NCI-H1092 treated with DMSO at 0.1 percent for 48 hours (cell line): ENCODE results near the gene NEXN.
"Not testable (repeated sequence)": the region's sequence is repeated elsewhere in the genome, so short reads cannot be mapped to it uniquely, and the experiment has no call there.

Experiments used
- DNase-seq: peaks from one replicate; lab custom pipeline; 2025; lab: John Stamatoyannopoulos, UW

The NEXN gene

GRCh38 chr1:77966291-77966690 lies 77.9 kb downstream of the NEXN start:
- no peak for DNase-seq

- DNase-seq, result no peak
These were observed 81.8 kb downstream of the NEXN start for GRCh38 chr1:77970192-77970591.

- no peak for DNase-seq
These were observed 83.7 kb downstream of the NEXN start for GRCh38 chr1:77972080-77972479.

DNA sequence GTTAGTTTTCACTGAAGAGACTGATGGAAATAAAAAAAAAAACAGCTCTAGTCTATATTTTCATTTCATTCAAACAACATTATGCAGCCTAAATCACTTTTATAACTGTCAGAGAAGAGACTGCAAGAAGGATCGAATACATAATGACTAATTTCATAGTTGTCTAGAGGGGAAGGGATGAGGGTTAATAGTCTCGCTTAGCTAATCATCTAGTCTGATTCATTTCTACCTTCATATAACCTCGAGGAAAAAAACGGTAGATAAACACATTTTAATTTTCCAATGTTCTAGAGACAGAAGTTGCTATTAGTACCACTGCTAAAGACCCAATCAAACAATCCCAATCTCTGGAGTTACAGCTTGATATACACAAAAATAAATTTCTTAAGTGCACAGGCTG lies 87.0 kb downstream of the NEXN start:
- DNase-seq, result no peak

DNA sequence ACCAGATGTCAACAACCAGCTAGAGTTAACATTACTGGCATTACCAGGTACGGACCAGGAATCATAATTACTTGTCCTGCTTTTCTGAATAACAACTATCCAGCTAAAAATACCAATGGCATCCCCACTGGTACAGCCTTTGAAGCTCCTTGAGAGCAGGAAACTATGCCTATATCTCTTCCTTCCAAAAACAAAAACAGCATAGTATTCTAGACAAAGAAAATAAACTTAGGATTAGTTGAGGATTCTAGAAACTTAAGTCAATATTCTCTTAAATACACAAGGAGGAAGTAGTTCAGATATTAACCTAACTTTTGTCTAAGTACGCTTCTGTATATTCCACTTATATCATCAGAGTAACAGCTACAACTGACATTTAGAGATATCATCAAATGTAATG lies 87.5 kb downstream of the NEXN start:
- DNase-seq, result no peak

DNA sequence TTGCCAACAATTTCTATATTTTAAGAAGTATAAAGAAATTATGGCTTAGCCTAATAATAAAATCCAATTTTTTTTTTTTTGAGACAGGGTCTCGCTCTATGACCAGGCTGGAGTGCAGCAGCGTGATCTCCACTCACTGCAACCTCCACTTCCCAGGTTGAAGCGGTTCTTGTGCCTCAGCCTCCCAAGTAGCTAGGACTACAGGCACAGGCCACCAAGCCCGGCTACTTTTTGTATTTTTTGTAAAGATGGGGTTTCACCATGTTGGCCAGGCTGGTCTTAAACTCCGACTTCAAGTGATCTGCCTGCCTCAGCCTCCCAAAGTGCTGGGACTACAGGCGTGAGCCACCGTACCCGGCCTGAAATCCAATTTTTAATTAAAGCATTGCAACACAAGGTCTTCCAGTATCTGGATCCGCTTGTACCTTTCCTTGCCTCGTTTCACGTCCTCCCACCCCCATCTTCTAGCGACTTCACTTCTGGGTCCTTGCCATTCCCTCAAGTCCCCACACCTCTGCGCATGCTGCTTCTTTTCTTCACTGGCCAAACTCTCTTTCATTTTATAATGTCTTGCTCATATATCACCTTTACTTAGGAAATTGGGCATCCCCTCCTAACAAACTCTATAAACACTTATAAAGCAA lies 88.1 kb downstream of the NEXN start:
- DNase-seq, result no peak

- DNase-seq, result no peak
These were observed 89.5 kb downstream of the NEXN start for GRCh38 chr1:77977989-77978292.

DNA sequence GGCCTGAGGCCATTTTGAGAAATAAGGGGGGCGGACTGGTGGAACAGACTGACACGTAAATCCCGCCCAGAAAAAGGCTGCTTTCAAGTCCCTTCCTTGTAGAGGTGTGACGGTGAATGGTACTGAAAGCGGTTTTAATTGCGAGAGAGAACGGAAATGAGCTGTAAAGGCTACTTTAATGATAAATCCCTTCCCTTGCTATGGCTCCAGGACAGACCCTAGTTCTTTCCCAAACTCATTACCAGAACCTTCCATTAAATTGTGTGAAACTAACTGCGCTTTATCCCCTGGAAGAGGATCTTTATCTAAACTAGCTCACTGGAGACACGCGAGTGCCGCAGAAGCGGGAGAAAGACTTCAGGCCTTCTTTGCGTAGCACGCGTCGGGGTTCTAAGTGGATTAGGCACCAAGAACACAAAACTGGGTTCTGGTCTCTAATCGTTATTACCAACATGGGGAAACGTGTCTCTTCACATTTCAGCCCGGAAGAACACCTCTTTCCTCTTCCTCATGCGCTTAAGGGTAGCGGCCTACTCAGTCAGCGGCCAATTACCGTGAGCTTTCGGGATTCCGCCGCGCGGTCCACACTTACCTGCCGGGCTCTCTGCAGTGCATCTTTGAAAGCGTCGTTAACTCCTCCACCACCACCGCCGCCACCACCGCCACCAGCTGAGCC lies 90.0 kb downstream of the NEXN start:
- peak; percentile 76 for DNase-seq

GRCh38 chr1:77978969-77979876 lies 90.8 kb downstream of the NEXN start, which contains the start of gene FUBP1:
Gene FUBP1 (minus strand): TSS chr1:77979072. CDS start chr1:77979004, 68 bp downstream.
- DNase-seq, result peak; percentile 99

DNA sequence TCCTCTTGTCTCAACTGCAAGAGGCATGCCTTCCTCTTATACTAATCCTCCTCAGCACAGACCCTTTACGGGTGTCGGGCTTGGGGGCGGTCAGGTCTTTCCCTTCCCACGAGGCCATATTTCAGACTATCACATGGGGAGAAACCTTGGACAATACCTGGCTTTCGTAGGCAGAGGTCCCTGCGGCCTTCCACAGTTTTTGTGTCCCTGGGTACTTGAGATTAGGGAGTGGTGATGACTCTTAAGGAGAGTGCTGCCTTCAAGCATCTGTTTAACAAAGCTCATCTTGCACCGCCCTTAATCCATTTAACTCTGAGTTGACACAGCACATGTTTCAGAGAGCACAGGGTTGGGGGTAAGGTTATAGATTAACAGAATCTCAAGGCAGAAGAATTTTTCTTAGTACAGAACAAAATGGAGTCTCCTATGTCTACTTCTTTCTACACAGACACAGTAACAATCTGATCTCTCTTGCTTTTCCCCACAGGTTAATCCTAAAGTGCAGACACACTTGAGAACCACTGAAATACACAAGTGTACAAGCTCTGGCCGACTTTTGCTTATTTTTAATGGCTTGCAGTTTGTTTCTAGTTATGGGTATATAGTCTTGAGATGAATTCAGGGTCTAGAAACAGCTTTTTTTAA lies 95.0 kb downstream of the NEXN start:
- not testable (repeated sequence) for DNase-seq

GRCh38 chr1:77983997-77984355 lies 95.6 kb downstream of the NEXN start:
- no peak for DNase-seq

DNA sequence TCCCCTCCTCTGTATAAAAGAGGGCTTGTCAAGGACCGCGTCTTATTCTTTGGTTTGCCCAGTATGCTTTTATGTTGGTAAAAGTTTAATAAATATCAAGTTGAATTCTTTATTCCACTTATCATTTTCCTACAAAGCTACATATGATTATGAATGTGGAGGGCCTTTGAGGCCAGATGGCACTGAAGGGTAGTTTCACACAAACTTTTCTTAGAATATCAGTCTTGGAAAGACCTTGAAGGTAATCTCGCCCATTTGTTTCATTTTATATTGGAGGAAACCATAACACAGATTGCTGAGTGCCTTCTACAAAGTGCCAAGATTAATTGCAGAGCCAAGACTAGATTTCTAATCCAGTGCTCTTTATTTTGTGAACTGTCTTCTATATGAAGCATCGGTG lies 96.2 kb downstream of the NEXN start:
- no peak for DNase-seq

DNA sequence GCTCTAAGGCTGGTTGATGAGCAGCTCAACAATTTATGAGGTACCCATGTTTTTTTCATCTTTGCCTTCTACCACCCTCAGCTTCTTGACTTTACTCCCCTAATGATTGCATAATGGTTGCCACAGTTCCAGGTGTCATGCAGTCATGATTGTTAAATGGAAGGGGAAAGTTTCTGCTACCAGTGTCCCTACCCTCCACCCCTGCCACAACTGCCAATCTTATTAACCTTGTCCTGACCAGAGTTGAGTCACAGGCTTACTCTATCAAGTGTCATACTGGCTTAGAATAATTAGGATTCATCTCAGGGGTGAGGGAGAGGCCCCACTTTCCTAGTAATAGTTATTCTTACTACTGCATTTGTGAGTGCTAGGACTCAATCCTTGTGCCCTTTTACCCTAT lies 98.4 kb downstream of the NEXN start:
- DNase-seq, result no peak

DNA sequence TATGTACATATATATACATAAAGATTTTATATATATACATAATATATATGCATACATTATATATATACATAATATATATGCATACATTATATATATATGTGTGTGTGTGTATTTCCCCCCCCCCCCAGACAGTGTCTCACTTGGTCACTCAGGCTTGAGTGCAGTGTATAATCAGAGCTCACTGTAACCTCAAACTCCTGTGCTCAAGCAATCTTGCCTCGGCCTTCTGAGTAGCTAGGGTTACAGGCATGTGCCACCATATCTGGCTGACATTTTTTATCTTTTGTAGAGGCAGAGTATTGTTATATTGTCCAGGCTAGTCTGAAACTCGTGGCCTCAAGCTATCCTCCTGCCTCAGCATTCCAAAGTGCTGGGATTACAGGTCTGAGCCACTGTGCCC lies 99.5 kb downstream of the NEXN start:
- DNase-seq, result no peak

GRCh38 chr1:77989744-77990143 lies 101.3 kb downstream of the NEXN start:
- no peak for DNase-seq

- DNase-seq, result no peak
These were observed 102.3 kb downstream of the NEXN start for GRCh38 chr1:77990629-77991204.

DNA sequence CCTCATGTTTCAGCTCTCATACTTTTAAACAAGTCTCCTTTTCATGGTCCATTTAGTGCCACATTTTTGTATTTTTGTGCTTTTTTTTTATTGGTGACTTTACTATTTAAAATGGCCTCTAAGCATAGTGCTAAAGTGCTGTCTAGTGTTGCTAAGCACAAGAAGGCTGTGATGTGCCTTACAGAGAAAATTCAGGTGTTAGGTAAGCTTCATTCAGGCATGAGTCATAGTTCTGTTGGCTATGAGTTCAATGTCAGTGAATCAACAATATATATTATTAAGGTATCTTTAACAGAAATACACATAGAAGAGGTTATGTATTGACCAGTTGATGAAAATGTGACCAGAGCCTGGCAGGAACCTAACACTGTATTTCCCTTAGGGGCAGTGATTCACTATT lies 103.2 kb downstream of the NEXN start:
- DNase-seq, result no peak
